GM19351 (cell line): ENCODE measurements around the gene ICA1L.

Experiments
- ATAC-seq: cut with Tn5 transposase; IDR thresholded peaks from one replicate; pipeline ENCODE4 v1.9.1; 2021; ENCODE audit warnings: mild to moderate bottlenecking, moderate library complexity; ENCODE audit not compliant: unreplicated experiment

Gene ICA1L

DNA sequence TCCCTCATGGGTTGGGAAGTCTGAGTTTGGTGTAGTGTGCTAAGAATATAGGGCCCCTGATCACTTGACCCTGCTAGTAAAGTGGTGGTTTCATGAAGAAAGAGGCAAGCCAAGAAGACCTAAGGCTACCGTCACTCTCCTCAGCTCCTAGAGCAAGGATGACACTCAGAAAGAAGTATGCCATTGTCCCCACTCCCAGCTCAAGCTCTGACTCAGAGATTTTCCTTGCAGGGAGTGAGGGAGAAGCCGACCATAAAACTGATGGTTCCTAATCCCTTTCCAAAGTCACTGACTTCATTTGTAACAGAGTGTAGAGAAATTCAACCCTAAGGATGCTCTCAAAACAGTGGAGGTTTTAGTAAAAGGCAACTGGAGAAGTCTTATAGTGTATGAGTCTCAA is 80.9 kb downstream of the ICA1L start:
- ATAC-seq, result no peak

- no peak for ATAC-seq
Observed at GRCh38 chr2:202786842-202787241, 84.7 kb downstream of the ICA1L start.

DNA sequence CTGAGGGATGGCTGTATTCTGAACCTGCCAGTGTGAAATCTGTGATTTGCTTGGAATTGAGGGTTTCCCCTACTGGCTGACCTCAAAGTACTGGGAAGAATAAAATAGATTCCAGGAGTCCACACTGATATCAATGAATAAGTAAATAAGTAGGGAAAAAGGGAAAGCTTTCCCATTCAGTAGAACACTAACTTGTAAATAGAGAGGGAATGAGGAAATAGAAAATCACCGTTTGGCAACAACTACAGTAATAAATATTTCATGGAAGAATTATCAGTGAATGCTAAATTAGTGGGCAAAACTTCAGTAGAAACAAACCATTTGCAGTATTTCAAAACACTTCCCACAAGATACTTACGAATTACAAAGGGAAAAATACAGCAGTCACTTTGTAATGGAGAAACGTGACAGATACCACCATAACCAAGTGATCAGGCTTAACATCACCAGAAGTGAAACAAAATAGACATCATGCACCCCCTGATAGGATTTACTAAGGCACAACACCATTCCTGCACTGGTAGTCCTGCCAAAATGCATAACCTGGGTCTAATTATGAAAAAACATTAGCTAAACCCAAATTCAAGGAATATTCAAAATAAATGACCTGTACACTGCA is 88.5 kb downstream of the ICA1L start:
- ATAC-seq, result no peak

DNA sequence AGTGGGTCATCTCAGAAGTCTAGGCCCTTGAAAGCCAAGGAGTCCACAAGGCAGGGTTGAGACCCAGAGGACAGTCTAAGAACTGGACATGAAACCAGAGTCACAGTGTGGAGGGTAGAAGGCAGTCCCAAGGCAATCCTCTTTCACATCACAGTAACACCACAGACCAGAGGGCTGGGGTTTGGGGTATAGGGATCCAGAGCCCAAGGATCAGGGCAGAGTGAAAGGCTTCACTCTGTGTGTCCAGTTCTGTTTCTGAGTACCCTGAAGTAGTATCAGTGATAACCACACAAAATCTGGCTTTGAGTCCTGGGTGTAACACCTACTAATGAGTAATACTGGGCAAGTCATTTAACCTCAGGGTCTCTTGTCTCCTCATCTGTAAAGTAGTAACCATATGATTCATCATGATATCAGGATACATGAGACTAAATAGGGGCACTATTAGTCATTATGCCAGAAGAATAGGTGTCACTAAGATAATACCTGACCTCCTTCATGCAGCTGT is 91.0 kb downstream of the ICA1L start:
- peak; percentile 93 for ATAC-seq

GRCh38 chr2:202778217-202778616 is 93.3 kb downstream of the ICA1L start:
- no peak for ATAC-seq

DNA sequence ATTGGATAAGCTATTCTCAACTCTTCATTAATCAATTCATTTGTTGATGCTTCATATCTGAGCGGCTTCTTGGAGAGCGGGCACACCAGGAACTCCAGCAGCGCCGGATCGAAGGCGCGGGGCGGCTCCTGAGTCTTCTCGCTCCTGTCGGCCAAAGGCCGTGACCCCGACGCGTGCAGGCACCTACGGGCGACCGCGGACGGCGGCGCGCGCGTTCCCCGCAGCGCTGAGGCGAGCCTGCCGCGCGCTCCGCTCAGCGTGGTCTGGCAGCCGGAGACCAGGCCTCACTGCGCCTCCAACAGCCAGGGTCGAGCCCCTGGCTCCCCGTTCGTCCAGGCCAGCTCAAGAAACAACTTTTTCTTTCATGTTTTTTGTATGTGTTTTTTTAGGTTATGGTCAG is 97.5 kb downstream of the ICA1L start:
- ATAC-seq, result no peak

DNA sequence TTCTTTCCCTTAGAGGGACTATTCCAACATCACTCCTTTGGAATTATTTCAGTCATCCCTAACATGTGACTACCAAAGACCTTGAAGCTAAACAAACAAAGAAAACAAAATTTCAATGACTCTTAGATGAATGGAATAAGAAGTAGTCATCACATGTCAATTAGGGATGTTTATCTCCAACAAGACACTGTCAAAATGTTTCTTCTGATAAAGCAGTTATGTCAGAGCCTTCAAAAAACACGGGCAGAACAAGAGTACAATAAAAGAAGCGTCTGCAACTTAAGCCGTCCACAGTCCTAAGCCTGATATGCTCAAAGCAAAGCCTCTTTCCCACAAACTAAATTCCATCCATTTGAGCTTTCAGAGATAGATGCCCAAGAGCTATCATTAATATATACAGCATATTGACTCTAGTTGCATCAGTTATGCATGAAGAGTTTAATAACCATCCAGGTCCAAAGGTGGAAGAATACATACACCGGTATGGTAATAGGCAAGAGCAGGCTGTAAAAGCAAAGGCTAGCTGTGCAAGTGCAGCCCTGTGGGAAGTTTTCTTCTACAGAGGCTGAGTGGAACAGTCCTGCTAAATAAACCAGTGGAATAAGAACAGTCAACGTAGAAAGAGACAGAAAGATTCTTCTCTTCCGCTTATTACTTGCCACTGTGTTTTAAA is 98.1 kb downstream of the ICA1L start:
- ATAC-seq, result no peak

DNA sequence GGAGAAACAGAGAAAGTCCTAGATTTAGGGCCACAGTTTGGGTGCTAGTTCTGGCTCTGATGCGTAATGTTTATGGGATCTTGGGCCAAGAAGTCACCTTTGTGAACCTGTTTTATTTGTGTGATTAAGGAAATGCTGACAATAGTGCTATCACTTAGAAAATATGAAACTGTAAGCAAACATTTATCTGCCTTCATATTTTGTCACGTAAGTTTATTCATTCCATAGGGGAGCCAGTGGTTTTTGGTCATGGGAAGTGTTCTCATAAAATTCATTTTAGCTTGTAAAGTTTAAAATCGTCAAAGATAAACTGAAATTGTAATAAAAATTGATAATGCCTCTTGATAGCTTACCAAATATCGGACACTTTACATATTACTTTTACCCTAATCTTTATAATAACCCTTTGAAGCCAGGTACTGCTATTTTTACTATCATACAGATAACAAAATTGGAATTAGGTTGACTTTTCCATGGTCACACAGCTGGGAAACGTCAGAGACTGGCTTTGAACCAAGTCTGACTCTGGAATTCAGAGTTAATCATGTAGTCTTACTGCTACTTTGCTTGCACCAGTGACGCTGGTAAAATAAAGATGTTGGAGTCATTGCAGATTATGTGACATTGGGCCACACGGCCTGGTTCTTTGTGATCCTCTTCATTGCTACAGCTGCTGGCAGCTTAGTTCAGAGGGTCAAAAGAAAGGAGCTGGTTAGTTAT is 99.7 kb downstream of the ICA1L start:
- ATAC-seq, result no peak

- ATAC-seq, result no peak
Observed at GRCh38 chr2:202771336-202771735, 100.2 kb downstream of the ICA1L start.

DNA sequence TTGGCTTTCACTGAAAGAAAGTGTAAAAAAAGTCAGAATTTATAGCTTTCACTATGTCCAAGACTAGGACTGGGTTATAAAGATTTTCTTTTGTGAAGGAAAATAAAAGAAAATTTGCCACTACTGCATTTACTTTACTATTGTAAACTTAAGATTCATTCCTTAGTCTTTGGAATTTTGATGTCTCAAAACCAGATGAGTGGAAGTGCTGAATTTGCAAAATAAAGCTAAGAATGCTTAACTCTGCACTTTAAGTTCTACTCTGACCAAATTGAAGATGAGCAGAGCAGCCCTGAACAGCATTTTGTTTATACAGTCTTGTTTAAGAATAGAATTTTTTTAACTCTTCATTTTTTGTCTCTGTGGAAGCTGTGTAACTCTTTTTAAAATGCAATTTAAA is 102.4 kb downstream of the ICA1L start:
- no peak for ATAC-seq

DNA sequence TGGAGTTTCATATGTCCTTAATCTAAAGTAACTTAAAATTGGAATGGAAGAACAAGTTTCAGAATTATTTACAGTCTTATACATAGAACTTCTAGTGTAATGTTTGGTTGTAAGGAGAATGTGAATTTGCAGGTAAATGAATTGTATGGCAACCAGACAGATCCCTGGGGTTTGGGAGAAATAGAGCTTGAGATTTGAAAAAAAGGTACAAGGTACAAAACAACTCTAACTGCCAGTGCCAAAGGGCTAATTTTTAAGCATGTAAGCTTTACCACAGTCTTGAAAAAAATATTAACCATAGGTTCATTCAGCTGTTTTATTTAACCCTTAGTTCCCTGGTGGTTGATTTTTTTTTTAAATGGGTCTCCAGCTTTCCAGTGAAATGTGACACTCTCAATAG is 103.3 kb downstream of the ICA1L start:
- no peak for ATAC-seq

- ATAC-seq, result no peak
Observed at GRCh38 chr2:202765436-202765835, 106.1 kb downstream of the ICA1L start.

GRCh38 chr2:202764991-202765390 is 106.6 kb downstream of the ICA1L start:
- no peak for ATAC-seq

- no peak for ATAC-seq
Observed at GRCh38 chr2:202763916-202764315, 107.7 kb downstream of the ICA1L start.

DNA sequence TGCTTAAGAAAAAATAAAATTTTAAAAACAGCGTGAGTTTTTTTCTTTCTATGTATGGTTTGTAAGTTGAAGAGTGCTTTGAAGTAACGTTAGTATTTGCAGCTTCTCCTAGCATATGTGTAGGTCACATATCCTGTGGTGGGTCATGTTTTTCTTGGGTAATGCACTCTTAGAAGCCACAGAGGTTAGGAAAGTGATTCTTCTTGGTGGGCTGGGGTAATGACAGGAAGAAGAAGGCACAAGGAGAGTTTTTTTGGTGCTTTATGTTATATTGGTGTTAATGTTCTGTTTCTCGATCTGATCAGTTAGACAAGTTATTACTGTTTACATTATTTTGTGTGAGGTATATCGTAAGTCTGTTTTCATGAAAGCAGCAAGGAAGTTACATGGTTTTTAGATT is 109.0 kb downstream of the ICA1L start:
- no peak for ATAC-seq

- no peak for ATAC-seq
Observed at GRCh38 chr2:202760848-202761247, 110.7 kb downstream of the ICA1L start.

DNA sequence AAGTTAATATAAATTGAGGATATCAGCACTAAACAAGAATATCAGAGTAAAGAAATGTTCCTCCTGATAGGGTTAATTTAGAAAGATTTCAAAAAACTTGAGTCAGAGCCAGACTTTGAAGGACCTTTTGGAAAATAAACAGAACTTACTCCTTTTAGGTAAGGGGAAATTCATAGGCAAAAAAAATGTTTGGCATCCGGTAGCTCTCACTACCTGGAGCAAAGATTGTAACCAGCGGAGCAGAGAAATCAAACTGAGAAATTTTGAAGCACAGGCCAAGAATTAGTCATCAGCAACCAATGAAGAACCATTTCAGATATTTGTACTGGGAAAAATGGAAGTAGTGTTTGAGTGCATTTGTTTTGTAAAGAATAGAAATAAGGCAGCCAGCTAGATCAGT is 113.0 kb downstream of the ICA1L start:
- no peak for ATAC-seq

- no peak for ATAC-seq
Observed at GRCh38 chr2:202758128-202758527, 113.4 kb downstream of the ICA1L start.

DNA sequence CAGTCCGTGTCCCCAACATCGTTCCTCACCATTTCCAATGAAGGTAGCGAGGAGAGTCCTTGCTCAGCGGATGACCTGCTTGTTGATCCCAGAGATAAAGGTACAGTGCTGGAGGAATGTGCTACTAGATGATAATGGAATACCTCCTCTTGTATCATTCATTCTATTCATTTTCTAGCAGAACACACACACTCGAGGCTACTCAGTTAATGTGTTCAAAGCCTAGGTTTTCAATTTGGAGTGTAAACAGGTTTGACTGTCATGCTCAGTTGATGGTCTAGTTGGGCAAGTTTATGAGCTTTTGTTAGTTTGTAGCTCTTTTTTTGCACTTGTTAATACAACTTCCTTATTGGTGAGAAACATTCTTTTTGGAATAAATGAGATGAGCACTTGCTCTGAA is 114.2 kb downstream of the ICA1L start:
- ATAC-seq, result no peak

DNA sequence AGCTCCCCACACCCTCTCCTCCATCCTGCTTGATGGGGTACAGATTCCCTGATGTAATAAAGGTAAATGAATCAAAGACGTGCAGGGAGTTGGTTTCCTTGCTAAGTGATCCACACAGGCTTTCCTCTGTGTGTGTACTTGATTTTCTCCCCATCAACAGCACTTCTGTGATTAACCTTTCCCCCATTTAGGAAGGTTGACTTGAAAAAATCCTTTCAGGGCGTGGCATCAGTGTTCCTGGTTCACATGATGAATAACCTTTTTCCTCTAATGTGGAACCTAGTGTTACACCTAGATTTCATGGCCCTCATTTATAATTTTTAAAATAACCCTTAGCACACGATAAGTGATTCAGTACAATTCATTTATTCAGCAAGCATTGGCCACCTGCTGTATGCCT is 115.0 kb downstream of the ICA1L start:
- ATAC-seq, result no peak

- ATAC-seq, result no peak
Observed at GRCh38 chr2:202754936-202755335, 116.6 kb downstream of the ICA1L start.

DNA sequence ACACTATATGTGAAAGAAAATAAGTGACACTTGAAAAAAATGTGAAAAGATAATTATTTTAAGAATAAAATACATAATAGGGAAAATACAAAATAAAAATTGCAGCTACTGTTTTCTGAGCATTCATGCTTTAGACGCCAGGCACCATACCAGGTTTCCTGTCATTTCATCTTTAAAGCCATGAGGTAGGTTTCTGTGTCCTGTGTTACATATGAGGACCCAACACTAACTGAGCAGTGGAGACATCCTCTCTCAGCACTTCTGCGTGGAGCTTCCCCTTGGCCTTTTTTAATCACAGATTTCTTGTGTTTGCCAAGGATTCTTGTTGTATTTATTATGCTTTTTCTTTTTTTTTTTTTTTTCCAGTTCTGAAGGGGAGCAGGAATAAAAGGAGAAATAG is 119.5 kb downstream of the ICA1L start:
- no peak for ATAC-seq
